ENCODE results near the gene OXLD1. TPM values are rescaled to one million over a fixed set of nuclear protein-coding genes. Genes with fewer than 3 reads are reported as not detected.
"Not testable (repeated sequence)": the region's sequence is repeated elsewhere in the genome, so short reads cannot be mapped to it uniquely, and the experiment has no call there.

OXLD1 gene
- total RNA-seq, 2 donors from 2014 or later: 19.3 to 19.6 TPM

GRCh38 chr17:81676906-81677305, 10.5 kb upstream of the OXLD1 start:
- no peaks in the 10 kb centered on the region for H3K27me3 ChIP-seq
- peaks cover 0 to 13% of the 10 kb centered on the region in 2 donors for H3K4me1 ChIP-seq
- no peak overlapping the region for H3K27ac ChIP-seq
- no peaks in the 10 kb centered on the region for H3K9me3 ChIP-seq
- no peak for DNase-seq (ENCODE audit: low spot score)
- no peak overlapping the region for H3K4me3 ChIP-seq
- peaks cover 18% of the 10 kb centered on the region for H3K36me3 ChIP-seq
- TF ChIP-seq CTCF (IDR thresholded peaks at IDR 0.05): no peak

- peaks cover 29% of the 10 kb centered on the region for H3K36me3 ChIP-seq
Measured at GRCh38 chr17:81675515-81676221, 9.3 kb upstream of the OXLD1 start.

GRCh38 chr17:81673561-81674258, 7.3 kb upstream of the OXLD1 start:
- no peaks in the 10 kb centered on the region for H3K27me3 ChIP-seq
- no peak overlapping the region for H3K4me3 ChIP-seq
- no peaks in the 10 kb centered on the region for H3K9me3 ChIP-seq
- no peak overlapping the region for H3K27ac ChIP-seq
- H3K4me1 ChIP-seq: peaks cover 0 to 5% of the 10 kb centered on the region in 2 donors
- no peak for DNase-seq (ENCODE audit: low spot score)
- TF ChIP-seq CTCF (IDR thresholded peaks at IDR 0.05): no peak
- peaks cover 44% of the 10 kb centered on the region for H3K36me3 ChIP-seq

More at GRCh38 chr17:81675515-81676221, 9.3 kb upstream of the OXLD1 start:
- H3K27ac ChIP-seq; H3K4me3 ChIP-seq; H3K27me3 ChIP-seq; H3K9me3 ChIP-seq; DNase-seq (ENCODE audit: low spot score): not testable (repeated sequence)
- H3K4me1 ChIP-seq: peaks cover 0 to 11% of the 10 kb centered on the region in 2 donors
- peak; percentile 51 to 69 for TF ChIP-seq CTCF (IDR thresholded peaks at IDR 0.05)

- H3K4me3 ChIP-seq: no peak overlapping the region
- no peaks in the 10 kb centered on the region for H3K27me3 ChIP-seq
- H3K27ac ChIP-seq: no peak overlapping the region
- no peaks in the 10 kb centered on the region for H3K9me3 ChIP-seq
- H3K36me3 ChIP-seq: peaks cover 44% of the 10 kb centered on the region
- TF ChIP-seq CTCF (IDR thresholded peaks at IDR 0.05): no peak
- H3K4me1 ChIP-seq: peaks cover 0 to 9% of the 10 kb centered on the region in 2 donors
- no peak for DNase-seq (ENCODE audit: low spot score)
Measured at GRCh38 chr17:81672954-81673353, 6.5 kb upstream of the OXLD1 start.

GRCh38 chr17:81672504-81672903, 6.1 kb upstream of the OXLD1 start:
- H3K27me3 ChIP-seq: no peaks in the 10 kb centered on the region
- no peak overlapping the region for H3K4me3 ChIP-seq
- no peak overlapping the region for H3K27ac ChIP-seq
- peaks cover 44% of the 10 kb centered on the region for H3K36me3 ChIP-seq
- TF ChIP-seq CTCF (IDR thresholded peaks at IDR 0.05): no peak
- no peak for DNase-seq (ENCODE audit: low spot score)
- H3K4me1 ChIP-seq: peaks cover 0 to 14% of the 10 kb centered on the region in 2 donors
- no peaks in the 10 kb centered on the region for H3K9me3 ChIP-seq
